ENCODE measurements around the gene PPIE.

Gene PPIE

GRCh38 chr1:39732730-39733129, 6.0 kb upstream of the PPIE start:
- H3K27ac ChIP-seq (ENCODE audit: low read length) = no peak overlapping the region

GRCh38 chr1:39733161-39733560, 5.5 kb upstream of the PPIE start:
- no peaks in the 10 kb centered on the region for H4K20me1 ChIP-seq (ENCODE audit: insufficient read depth, low read length)
- H3K27ac ChIP-seq (ENCODE audit: low read length) = no peak overlapping the region
- peaks cover 8% of the 10 kb centered on the region for H3K27me3 ChIP-seq (ENCODE audit: low read depth, low read length)
- H3K9ac ChIP-seq (ENCODE audit: low read length) = no peak overlapping the region
- no peak for TF ChIP-seq EZH2phosphoT487 (IDR thresholded peaks at IDR 0.05; ENCODE audit: low read depth)
- no peak for TF ChIP-seq CTCF (IDR thresholded peaks at IDR 0.05; ENCODE audit: low read depth, low read length)
- H2AFZ ChIP-seq (ENCODE audit: low read depth, low read length) = no peak overlapping the region
- no peaks in the 10 kb centered on the region for H3K9me3 ChIP-seq (ENCODE audit: insufficient read depth, low read length)
- H3K4me2 ChIP-seq (ENCODE audit: low read length) = no peak overlapping the region
- no peak overlapping the region for H3K4me3 ChIP-seq (ENCODE audit: low read length)
- H3K36me3 ChIP-seq (replicated peaks; ENCODE audit: low read depth, low read length) = no peaks in the 10 kb centered on the region
- H3K79me2 ChIP-seq (ENCODE audit: low read length) = no peaks in the 10 kb centered on the region
- peaks cover 7% of the 10 kb centered on the region; the same call in 1 of the 2 replicates for H3K4me1 ChIP-seq (ENCODE audit: low read length)

More at GRCh38 chr1:39732730-39733129, 6.0 kb upstream of the PPIE start:
- Histone ChIP-seq H2AFZ (ENCODE audit: low read depth, low read length) (no peak overlapping the region), H3K9me3 (ENCODE audit: insufficient read depth, low read length) (no peaks in the 10 kb centered on the region), H4K20me1 (ENCODE audit: insufficient read depth, low read length) (no peaks in the 10 kb centered on the region), H3K36me3 (replicated peaks; ENCODE audit: low read depth, low read length) (no peaks in the 10 kb centered on the region), H3K4me3 (ENCODE audit: low read length) (no peak overlapping the region), H3K79me2 (ENCODE audit: low read length) (no peaks in the 10 kb centered on the region), H3K9ac (ENCODE audit: low read length) (no peak overlapping the region), H3K27me3 (ENCODE audit: low read depth, low read length) (peaks cover 8% of the 10 kb centered on the region), H3K4me2 (ENCODE audit: low read length) (no peak overlapping the region), H3K4me1 (ENCODE audit: low read length) (peaks cover 7% of the 10 kb centered on the region)
- TF ChIP-seq EZH2phosphoT487 (IDR thresholded peaks at IDR 0.05; ENCODE audit: low read depth) (no peak), CTCF (IDR thresholded peaks at IDR 0.05; ENCODE audit: low read depth, low read length) (no peak)

GRCh38 chr1:39735731-39736130, 3.0 kb upstream of the PPIE start:
- peaks cover 18% of the 10 kb centered on the region for H3K79me2 ChIP-seq (ENCODE audit: low read length)
- H4K20me1 ChIP-seq (ENCODE audit: insufficient read depth, low read length) = no peaks in the 10 kb centered on the region
- H2AFZ ChIP-seq (ENCODE audit: low read depth, low read length) = no peak overlapping the region
- H3K36me3 ChIP-seq (replicated peaks; ENCODE audit: low read depth, low read length) = no peaks in the 10 kb centered on the region
- no peak overlapping the region for H3K9ac ChIP-seq (ENCODE audit: low read length)
- peaks cover 21% of the 10 kb centered on the region for H3K4me1 ChIP-seq (ENCODE audit: low read length)
- H3K27me3 ChIP-seq (ENCODE audit: low read depth, low read length) = peaks cover 8% of the 10 kb centered on the region
- H3K9me3 ChIP-seq (ENCODE audit: insufficient read depth, low read length) = no peaks in the 10 kb centered on the region
- TF ChIP-seq CTCF (IDR thresholded peaks at IDR 0.05; ENCODE audit: low read depth, low read length) = no peak
- TF ChIP-seq EZH2phosphoT487 (IDR thresholded peaks at IDR 0.05; ENCODE audit: low read depth) = no peak
- H3K4me2 ChIP-seq (ENCODE audit: low read length) = no peak overlapping the region
- H3K4me3 ChIP-seq (ENCODE audit: low read length) = no peak overlapping the region
- no peak overlapping the region for H3K27ac ChIP-seq (ENCODE audit: low read length)

- Histone ChIP-seq H3K4me1 (ENCODE audit: low read length) (peaks cover 21% of the 10 kb centered on the region), H3K27me3 (ENCODE audit: low read depth, low read length) (peaks cover 8% of the 10 kb centered on the region), H3K9ac (ENCODE audit: low read length) (no peak overlapping the region), H2AFZ (ENCODE audit: low read depth, low read length) (no peak overlapping the region), H3K9me3 (ENCODE audit: insufficient read depth, low read length) (no peaks in the 10 kb centered on the region), H3K4me2 (ENCODE audit: low read length) (no peak overlapping the region), H4K20me1 (ENCODE audit: insufficient read depth, low read length) (no peaks in the 10 kb centered on the region), H3K79me2 (ENCODE audit: low read length) (peaks cover 18% of the 10 kb centered on the region), H3K27ac (ENCODE audit: low read length) (no peak overlapping the region), H3K36me3 (replicated peaks; ENCODE audit: low read depth, low read length) (peaks cover 7% of the 10 kb centered on the region), H3K4me3 (ENCODE audit: low read length) (no peak overlapping the region)
- no peak for TF ChIP-seq CTCF (IDR thresholded peaks at IDR 0.05; ENCODE audit: low read depth, low read length)
- no peak for TF ChIP-seq EZH2phosphoT487 (IDR thresholded peaks at IDR 0.05; ENCODE audit: low read depth)
Measured at GRCh38 chr1:39737546-39738169, 1.0 kb upstream of the PPIE start.
